Measurements from ENCODE around the gene TOP3A. TPM values are rescaled to one million over a fixed set of nuclear protein-coding genes. Genes with fewer than 3 reads are reported as not detected.
A peak's percentile ranks its signal among the peaks of the same experiment; 100 is the strongest.

TOP3A gene
- total and polyA plus RNA-seq, 2 of the 13 experiments (the other 11 are each of a cell fraction or from before 2014, with no cell fraction given) = 16.9 to 36.8 TPM

GRCh38 chr17:18259621-18260331 lies 55.0 kb downstream of the TOP3A start (continued):
- no peak for TF ChIP-seq ZNF782 (CRISPR knock-in tag; IDR thresholded peaks at IDR 0.05; ENCODE audit: borderline replicate concordance)
- no peak for TF ChIP-seq PITX1 (CRISPR knock-in tag; IDR thresholded peaks at IDR 0.05)
- TF ChIP-seq PCBP2 (optimal IDR thresholded peaks at IDR 0.05; ENCODE audit: low read depth, low read length, poor library complexity, severe bottlenecking) = no peak
- peak; percentile 95 for TF ChIP-seq ZKSCAN8 (CRISPR knock-in tag; IDR thresholded peaks at IDR 0.05; ENCODE audit: borderline replicate concordance)
- no peak for TF ChIP-seq XRCC5 (optimal IDR thresholded peaks at IDR 0.05; ENCODE audit: low read length)
- no peak for TF ChIP-seq ZNF547 (CRISPR knock-in tag; IDR thresholded peaks at IDR 0.05)
- TF ChIP-seq FOXP4 (CRISPR knock-in tag; IDR thresholded peaks at IDR 0.05) = 0 out of 2 replicates have a peak, but pooled peaks have one; percentile 34
- TF ChIP-seq DBP (CRISPR knock-in tag; IDR thresholded peaks at IDR 0.05; ENCODE audit: not compliant biosample characterization) = no peak
- 0 out of 2 replicates have a peak, but pooled peaks have one; percentile 18 for TF ChIP-seq ZBTB42 (CRISPR knock-in tag; IDR thresholded peaks at IDR 0.05)
- TF ChIP-seq ADNP (CRISPR knock-in tag; IDR thresholded peaks at IDR 0.05) = 0 out of 2 replicates have a peak, but pooled peaks have one; percentile 44
- no peak for TF ChIP-seq CENPBD1 (CRISPR knock-in tag; IDR thresholded peaks at IDR 0.05; ENCODE audit: borderline replicate concordance, low read depth)
- 0 out of 2 replicates have a peak, but pooled peaks have one; percentile 1 for TF ChIP-seq ZNF704 (CRISPR knock-in tag; IDR thresholded peaks at IDR 0.05; ENCODE audit: borderline replicate concordance)
- no peak for TF ChIP-seq ESRRA (CRISPR knock-in tag; IDR thresholded peaks at IDR 0.05; ENCODE audit: low read depth)
- no peak for TF ChIP-seq ZNF660 (CRISPR knock-in tag; IDR thresholded peaks at IDR 0.05; ENCODE audit: borderline replicate concordance, low read depth)
- no peak for TF ChIP-seq RBFOX2 (IDR thresholded peaks at IDR 0.05; ENCODE audit: low read depth, low read length)
- TF ChIP-seq PHF20 (CRISPR knock-in tag; IDR thresholded peaks at IDR 0.05) = no peak; the same call in 1 of the 2 replicates
- TF ChIP-seq ZNF607 (CRISPR knock-in tag; IDR thresholded peaks at IDR 0.05; ENCODE audit: borderline replicate concordance) = no peak
- TF ChIP-seq ZNF770 (CRISPR knock-in tag; IDR thresholded peaks at IDR 0.05) = 0 out of 2 replicates have a peak, but pooled peaks have one; percentile 56
- TF ChIP-seq ELF1 (CRISPR knock-in tag; IDR thresholded peaks at IDR 0.05) = no peak
- no peak for TF ChIP-seq REL (CRISPR knock-in tag; conservative IDR thresholded peaks at IDR 0.05)
- TF ChIP-seq ZNF629 (CRISPR knock-in tag; conservative IDR thresholded peaks at IDR 0.05) = peak; percentile 90
- TF ChIP-seq FOXO1 (CRISPR knock-in tag; IDR thresholded peaks at IDR 0.05) = no peak
- no peak for TF ChIP-seq SRSF9 (IDR thresholded peaks at IDR 0.05; ENCODE audit: borderline replicate concordance, insufficient read depth, low read depth, low read length, poor library complexity, severe bottlenecking)

All from HepG2 (cell line).